ENCODE measurements around the gene ACOT7. TPM values are rescaled to one million over a fixed set of nuclear protein-coding genes. Genes with fewer than 3 reads are reported as not detected.

Gene ACOT7
- total RNA-seq, 4 donors from 2014 or later = 5.6 to 55.0 (median 31.0) TPM

- intact Hi-C loops (cut with DNase I; ENCODE audit: low total_unique reads) = no loop called here
Observed at GRCh38 chr1:6288665-6289064, 104.9 kb downstream of the ACOT7 start.

GRCh38 chr1:6288026-6288425 is 105.5 kb downstream of the ACOT7 start:
- Histone ChIP-seq H3K9me3 (no peaks in the 10 kb centered on the region), H3K36me3 (no peaks in the 10 kb centered on the region), H3K4me1 (peaks cover 0 to 6% (median 0%) of the 10 kb centered on the region in 4 donors), H3K27ac (no peak overlapping the region), H3K27me3 (no peaks in the 10 kb centered on the region), H3K4me3 (no peak overlapping the region)
- no peak for DNase-seq
- intact Hi-C loops (cut with DNase I; ENCODE audit: low total_unique reads) (no loop called here), in situ Hi-C loops (cut with MboI; ENCODE audit: low pct_ligation_motif_present in 1 of 4, low pct_unique_long_range_greater_than_20kb in 1 of 4, low sequenced_read_pairs in 3 of 4) (no loop called here)
- 93% methylated on average over 14 of the region's 14 CpGs; no CpG with 5 or more reads in 1 of the 2 donors for WGBS, 2 donors (ENCODE audit: low coverage in 1 of 2)
- TF ChIP-seq EP300 (IDR thresholded peaks at IDR 0.05; ENCODE audit: low read depth) = no peak
- TF ChIP-seq POLR2A (IDR thresholded peaks at IDR 0.05) = no peak
- TF ChIP-seq, protein P1, sequence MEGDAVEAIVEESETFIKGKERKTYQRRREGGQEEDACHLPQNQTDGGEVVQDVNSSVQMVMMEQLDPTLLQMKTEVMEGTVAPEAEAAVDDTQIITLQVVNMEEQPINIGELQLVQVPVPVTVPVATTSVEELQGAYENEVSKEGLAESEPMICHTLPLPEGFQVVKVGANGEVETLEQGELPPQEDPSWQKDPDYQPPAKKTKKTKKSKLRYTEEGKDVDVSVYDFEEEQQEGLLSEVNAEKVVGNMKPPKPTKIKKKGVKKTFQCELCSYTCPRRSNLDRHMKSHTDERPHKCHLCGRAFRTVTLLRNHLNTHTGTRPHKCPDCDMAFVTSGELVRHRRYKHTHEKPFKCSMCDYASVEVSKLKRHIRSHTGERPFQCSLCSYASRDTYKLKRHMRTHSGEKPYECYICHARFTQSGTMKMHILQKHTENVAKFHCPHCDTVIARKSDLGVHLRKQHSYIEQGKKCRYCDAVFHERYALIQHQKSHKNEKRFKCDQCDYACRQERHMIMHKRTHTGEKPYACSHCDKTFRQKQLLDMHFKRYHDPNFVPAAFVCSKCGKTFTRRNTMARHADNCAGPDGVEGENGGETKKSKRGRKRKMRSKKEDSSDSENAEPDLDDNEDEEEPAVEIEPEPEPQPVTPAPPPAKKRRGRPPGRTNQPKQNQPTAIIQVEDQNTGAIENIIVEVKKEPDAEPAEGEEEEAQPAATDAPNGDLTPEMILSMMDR (IDR thresholded peaks at IDR 0.05) = no peak
- TF ChIP-seq POLR2AphosphoS5 (IDR thresholded peaks at IDR 0.05) = no peak

More at GRCh38 chr1:6288665-6289064, 104.9 kb downstream of the ACOT7 start:
- Histone ChIP-seq H3K9me3 (no peaks in the 10 kb centered on the region), H3K4me3 (no peak overlapping the region), H3K27me3 (no peaks in the 10 kb centered on the region), H3K4me1 (peaks cover 0 to 6% (median 0%) of the 10 kb centered on the region in 4 donors), H3K27ac (no peak overlapping the region), H3K36me3 (no peaks in the 10 kb centered on the region)
- TF ChIP-seq EP300 (IDR thresholded peaks at IDR 0.05; ENCODE audit: low read depth) (no peak), POLR2A (IDR thresholded peaks at IDR 0.05) (no peak), POLR2AphosphoS5 (IDR thresholded peaks at IDR 0.05) (no peak)
- TF ChIP-seq, protein P1 (IDR thresholded peaks at IDR 0.05) = no peak
- DNase-seq = no peak
- 40 to 76% methylated on average over 1 to 10 of the region's 10 CpGs for WGBS, 2 donors (ENCODE audit: low coverage in 1 of 2)
- in situ Hi-C loops (cut with MboI; ENCODE audit: low pct_ligation_motif_present in 1 of 4, low pct_unique_long_range_greater_than_20kb in 1 of 4, low sequenced_read_pairs in 3 of 4) = no loop called here

- no peak for DNase-seq
- no peak overlapping the region for H3K4me3 ChIP-seq
- in situ Hi-C loops (cut with MboI; ENCODE audit: low pct_ligation_motif_present in 1 of 4, low pct_unique_long_range_greater_than_20kb in 1 of 4, low sequenced_read_pairs in 3 of 4) = no loop called here
- peaks cover 0 to 6% (median under 1%) of the 10 kb centered on the region in 4 donors for H3K4me1 ChIP-seq
- WGBS, 2 donors (ENCODE audit: low coverage in 1 of 2) = 81 to 87% methylated on average over 6 to 10 of the region's 10 CpGs
- H3K27me3 ChIP-seq = no peaks in the 10 kb centered on the region
- H3K27ac ChIP-seq = no peak overlapping the region
- no peaks in the 10 kb centered on the region for H3K36me3 ChIP-seq
- TF ChIP-seq EP300 (IDR thresholded peaks at IDR 0.05; ENCODE audit: low read depth) (no peak), POLR2AphosphoS5 (IDR thresholded peaks at IDR 0.05) (no peak), POLR2A (IDR thresholded peaks at IDR 0.05) (no peak)
- TF ChIP-seq, protein P1 (IDR thresholded peaks at IDR 0.05) = no peak
- intact Hi-C loops (cut with DNase I; ENCODE audit: low total_unique reads) = no loop called here
- H3K9me3 ChIP-seq = no peaks in the 10 kb centered on the region
Observed at GRCh38 chr1:6287431-6287886, 106.1 kb downstream of the ACOT7 start.

DNA sequence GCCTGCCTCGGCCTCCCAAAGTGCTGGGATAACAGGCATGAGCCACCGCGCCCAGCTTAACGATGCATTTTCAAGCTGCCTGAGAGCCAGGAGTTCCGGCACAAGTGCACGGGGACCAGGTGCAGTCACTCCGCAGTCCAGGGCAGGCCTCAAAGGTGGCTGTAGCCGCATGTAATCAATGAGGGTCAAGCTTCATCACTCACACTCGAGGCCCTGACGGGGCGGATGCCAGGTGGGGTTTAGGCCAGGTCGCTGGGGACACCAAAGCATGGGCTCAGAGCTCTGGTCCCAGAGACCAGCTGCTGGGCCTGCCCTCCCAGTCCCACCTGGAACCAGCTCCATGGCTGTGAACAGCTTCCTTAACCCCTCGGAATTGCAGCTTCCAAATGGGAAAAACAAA is 106.5 kb downstream of the ACOT7 start:
- intact Hi-C loops (cut with DNase I; ENCODE audit: low total_unique reads) = no loop called here
- 88% methylated on average over 13 of the region's 13 CpGs; no CpG with 5 or more reads in 1 of the 2 donors for WGBS, 2 donors (ENCODE audit: low coverage in 1 of 2)
- in situ Hi-C loops (cut with MboI; ENCODE audit: low pct_ligation_motif_present in 1 of 4, low pct_unique_long_range_greater_than_20kb in 1 of 4, low sequenced_read_pairs in 3 of 4) = no loop called here
- Histone ChIP-seq H3K9me3 (no peaks in the 10 kb centered on the region), H3K4me3 (no peak overlapping the region), H3K27me3 (no peaks in the 10 kb centered on the region), H3K4me1 (peaks cover 0 to 9% (median 3%) of the 10 kb centered on the region in 4 donors), H3K36me3 (no peaks in the 10 kb centered on the region), H3K27ac (no peak overlapping the region)
- no peak for DNase-seq
- TF ChIP-seq POLR2AphosphoS5 (IDR thresholded peaks at IDR 0.05) = no peak
- TF ChIP-seq POLR2A (IDR thresholded peaks at IDR 0.05) = no peak
- TF ChIP-seq, protein P1 (IDR thresholded peaks at IDR 0.05) = no peak
- no peak for TF ChIP-seq EP300 (IDR thresholded peaks at IDR 0.05; ENCODE audit: low read depth)

Data from transverse colon (tissue), 4 donors.